Measurements from ENCODE around the gene CLN5.

- TF ChIP-seq, protein P1, sequence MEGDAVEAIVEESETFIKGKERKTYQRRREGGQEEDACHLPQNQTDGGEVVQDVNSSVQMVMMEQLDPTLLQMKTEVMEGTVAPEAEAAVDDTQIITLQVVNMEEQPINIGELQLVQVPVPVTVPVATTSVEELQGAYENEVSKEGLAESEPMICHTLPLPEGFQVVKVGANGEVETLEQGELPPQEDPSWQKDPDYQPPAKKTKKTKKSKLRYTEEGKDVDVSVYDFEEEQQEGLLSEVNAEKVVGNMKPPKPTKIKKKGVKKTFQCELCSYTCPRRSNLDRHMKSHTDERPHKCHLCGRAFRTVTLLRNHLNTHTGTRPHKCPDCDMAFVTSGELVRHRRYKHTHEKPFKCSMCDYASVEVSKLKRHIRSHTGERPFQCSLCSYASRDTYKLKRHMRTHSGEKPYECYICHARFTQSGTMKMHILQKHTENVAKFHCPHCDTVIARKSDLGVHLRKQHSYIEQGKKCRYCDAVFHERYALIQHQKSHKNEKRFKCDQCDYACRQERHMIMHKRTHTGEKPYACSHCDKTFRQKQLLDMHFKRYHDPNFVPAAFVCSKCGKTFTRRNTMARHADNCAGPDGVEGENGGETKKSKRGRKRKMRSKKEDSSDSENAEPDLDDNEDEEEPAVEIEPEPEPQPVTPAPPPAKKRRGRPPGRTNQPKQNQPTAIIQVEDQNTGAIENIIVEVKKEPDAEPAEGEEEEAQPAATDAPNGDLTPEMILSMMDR (IDR thresholded peaks at IDR 0.05; ENCODE audit: extremely low read depth in 1 of 2, insufficient read depth in 1 of 2, low read depth in 1 of 2, low read length in 2 of 2): no peak
- TF ChIP-seq POLR2A (IDR thresholded peaks at IDR 0.05; ENCODE audit: low read depth, low read length): no peak
- no peak for TF ChIP-seq POLR2AphosphoS5 (IDR thresholded peaks at IDR 0.05; ENCODE audit: insufficient read depth, low read depth, low read length)
- no peak for TF ChIP-seq JUN (IDR thresholded peaks at IDR 0.05; ENCODE audit: borderline replicate concordance, insufficient read depth, insufficient read length, low read depth)
- TF ChIP-seq EZH2 (IDR thresholded peaks at IDR 0.05; ENCODE audit: borderline replicate concordance, low read depth, low read length, severe bottlenecking): no peak
These were observed 694 bp downstream of the CLN5 start for GRCh38 chr13:76992548-76993001.
